GM21367 (cell line): ENCODE results near the gene YY1.
A peak's percentile ranks its signal among the peaks of the same experiment; 100 is the strongest.
"Not testable (repeated sequence)": the region's sequence is repeated elsewhere in the genome, so short reads cannot be mapped to it uniquely, and the experiment has no call there.

ENCODE experiments used
- ATAC-seq: cut with Tn5 transposase; IDR thresholded peaks from one replicate; pipeline ENCODE4 v1.9.1; 2021; ENCODE audit not compliant: unreplicated experiment

YY1 gene

GRCh38 chr14:100238419-100239210, at the start of gene YY1:
YY1 (plus strand) TSS chr14:100239144; CDS start chr14:100239245, 101 bp downstream.
- ATAC-seq, result peak; percentile 69

GRCh38 chr14:100190126-100190525, 48.8 kb upstream of the YY1 start:
- no peak for ATAC-seq

GRCh38 chr14:100191584-100192249, 47.2 kb upstream of the YY1 start:
- ATAC-seq, result no peak

- no peak for ATAC-seq
Measured at GRCh38 chr14:100192250-100192671, 46.7 kb upstream of the YY1 start.

- ATAC-seq, result peak; percentile 98
Measured at GRCh38 chr14:100192672-100193416, 46.1 kb upstream of the YY1 start.

- ATAC-seq, result no peak
Measured at GRCh38 chr14:100193417-100194357, 45.3 kb upstream of the YY1 start.

- ATAC-seq, result no peak
Measured at GRCh38 chr14:100199240-100199860, 39.6 kb upstream of the YY1 start.

GRCh38 chr14:100200311-100200710, 38.6 kb upstream of the YY1 start:
- ATAC-seq, result no peak

- ATAC-seq, result no peak
Measured at GRCh38 chr14:100201701-100202100, 37.2 kb upstream of the YY1 start.

- ATAC-seq, result no peak
Measured at GRCh38 chr14:100202712-100203111, 36.2 kb upstream of the YY1 start.

GRCh38 chr14:100203146-100203545, 35.8 kb upstream of the YY1 start:
- ATAC-seq, result no peak

GRCh38 chr14:100203962-100204834, 34.7 kb upstream of the YY1 start:
- ATAC-seq, result no peak

- not testable (repeated sequence) for ATAC-seq
Measured at GRCh38 chr14:100204835-100205167, 34.1 kb upstream of the YY1 start.

GRCh38 chr14:100207588-100207987, 31.4 kb upstream of the YY1 start:
- ATAC-seq, result not testable (repeated sequence)

GRCh38 chr14:100208136-100208535, 30.8 kb upstream of the YY1 start:
- ATAC-seq, result not testable (repeated sequence)

- no peak for ATAC-seq
Measured at GRCh38 chr14:100211366-100211765, 27.6 kb upstream of the YY1 start.

GRCh38 chr14:100211893-100212292, 27.1 kb upstream of the YY1 start:
- no peak for ATAC-seq

- ATAC-seq, result no peak
Measured at GRCh38 chr14:100212476-100213333, 26.2 kb upstream of the YY1 start.
